Caki2 (cell line): ENCODE results near the gene TAF11L12. TPM values are rescaled to one million over a fixed set of nuclear protein-coding genes. Genes with fewer than 3 reads are reported as not detected.

Experiments used
- total RNA-seq: library from RNA; depleted of rRNA; stranded (reverse); fragments of >200 nt; shearing (Covaris generic); gene quantifications from 2 replicates; pipeline ENCODE4 v1.2.3, GENCODE V29; 2014; ENCODE audit warnings: low replicate concordance; rRNA removed

Gene TAF11L12
- total RNA-seq, 1 experiment from 2014 or later = not detected

Other genes with a start within 250 kb of the TAF11L12 start
- gene TAF11L2, start 112.2 kb upstream of the TAF11L12 start, total RNA-seq = not detected in 2 replicates
- gene TAF11L3, start 92.0 kb upstream of the TAF11L12 start, total RNA-seq = not detected in 2 replicates
- not detected in 2 replicates for gene TAF11L4, start 88.6 kb upstream of the TAF11L12 start, total RNA-seq
- not detected in 2 replicates for gene TAF11L5, start 85.2 kb upstream of the TAF11L12 start, total RNA-seq
- not detected in 2 replicates for gene TAF11L6, start 81.7 kb upstream of the TAF11L12 start, total RNA-seq
- gene TAF11L7, start 24.6 kb upstream of the TAF11L12 start, total RNA-seq = not detected in 2 replicates
- not detected in 2 replicates for gene TAF11L8, start 19.4 kb upstream of the TAF11L12 start, total RNA-seq
- gene TAF11L9, start 16.0 kb upstream of the TAF11L12 start, total RNA-seq = not detected in 2 replicates
- not detected in 2 replicates for gene TAF11L10, start 12.6 kb upstream of the TAF11L12 start, total RNA-seq
- not detected in 2 replicates for gene TAF11L11, start 6.2 kb upstream of the TAF11L12 start, total RNA-seq
- not detected in 2 replicates for gene TAF11L13, start 21.7 kb downstream of the TAF11L12 start, total RNA-seq
- gene TAF11L14, start 24.1 kb downstream of the TAF11L12 start, total RNA-seq = not detected in 2 replicates